ENCODE results near the gene ACTR3C.
A peak's percentile ranks its signal among the peaks of the same experiment; 100 is the strongest.

Gene ACTR3C

DNA sequence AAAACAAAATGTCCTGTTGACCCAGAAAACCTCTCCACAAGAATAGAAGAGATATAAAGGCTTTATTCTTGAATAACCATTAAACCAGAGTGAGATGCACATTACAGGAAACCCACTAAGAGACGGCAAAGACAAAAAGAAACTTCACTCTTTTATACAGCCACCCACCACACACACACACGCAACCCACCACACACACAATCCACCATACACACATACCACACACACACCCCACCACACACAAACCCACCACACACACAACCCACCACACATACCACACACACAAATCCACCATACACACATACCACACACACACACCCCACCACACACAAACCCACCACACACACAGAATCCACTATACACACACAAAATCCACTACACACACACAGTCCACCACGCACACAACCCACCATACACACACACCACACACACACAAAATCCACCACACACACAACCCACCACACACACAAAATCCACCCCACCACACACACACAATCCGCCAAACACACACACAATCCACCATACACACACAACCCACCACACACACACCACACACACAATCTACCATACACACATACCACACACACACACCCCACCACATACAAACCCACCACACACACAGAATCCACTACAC lies 35.8 kb upstream of the ACTR3C start:
- DNase-seq = no peak

DNA sequence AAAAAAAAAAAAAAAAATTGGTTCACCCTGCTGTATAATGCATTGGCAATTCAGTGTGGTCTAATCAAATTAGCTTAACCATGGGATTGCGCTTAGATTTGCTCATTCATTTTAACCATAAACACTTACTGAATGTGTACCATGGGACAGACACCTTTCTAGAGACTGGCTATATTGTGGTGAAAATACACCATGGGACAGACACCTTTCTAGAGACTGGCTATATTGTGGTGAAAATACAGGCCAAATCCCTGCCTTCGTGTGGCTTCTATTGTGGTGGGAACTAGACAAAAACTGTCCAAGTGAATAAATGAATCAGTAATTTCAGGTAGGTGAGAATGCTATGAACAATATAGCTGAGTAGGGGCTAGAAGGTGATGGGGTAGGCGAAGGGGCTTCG lies 35.1 kb upstream of the ACTR3C start:
- no peak for DNase-seq

DNA sequence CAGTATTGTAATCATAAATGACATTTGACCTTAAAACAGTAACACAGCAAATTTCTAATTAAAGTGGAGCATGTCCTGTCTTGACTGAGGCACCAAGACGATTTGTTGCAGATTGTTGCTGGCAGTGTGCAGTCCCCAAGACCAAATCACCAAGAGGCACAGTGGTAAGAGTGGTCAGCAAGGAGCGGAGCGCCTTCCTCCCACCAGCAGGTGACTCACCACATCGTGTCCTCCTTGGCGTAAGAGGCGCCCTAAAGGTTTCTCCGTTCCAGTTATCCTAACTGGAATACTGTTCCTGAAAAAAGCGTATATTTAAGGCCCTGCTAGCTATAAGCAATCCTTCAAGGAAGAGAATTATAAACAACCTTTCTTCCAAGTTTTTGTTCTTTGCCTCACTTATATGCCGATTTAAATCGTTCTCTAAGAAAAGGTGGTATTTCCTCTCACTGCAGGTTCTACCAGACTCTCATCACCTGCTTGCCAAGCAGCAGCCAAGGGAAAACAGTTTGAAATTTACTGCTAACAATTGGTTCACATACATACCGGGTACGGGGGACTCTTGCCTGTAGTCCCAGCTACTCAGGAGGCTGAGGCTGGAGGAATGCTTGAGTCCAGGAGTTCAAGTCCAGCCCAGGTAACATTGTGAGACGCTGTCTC lies 34.6 kb upstream of the ACTR3C start:
- no peak for DNase-seq

DNA sequence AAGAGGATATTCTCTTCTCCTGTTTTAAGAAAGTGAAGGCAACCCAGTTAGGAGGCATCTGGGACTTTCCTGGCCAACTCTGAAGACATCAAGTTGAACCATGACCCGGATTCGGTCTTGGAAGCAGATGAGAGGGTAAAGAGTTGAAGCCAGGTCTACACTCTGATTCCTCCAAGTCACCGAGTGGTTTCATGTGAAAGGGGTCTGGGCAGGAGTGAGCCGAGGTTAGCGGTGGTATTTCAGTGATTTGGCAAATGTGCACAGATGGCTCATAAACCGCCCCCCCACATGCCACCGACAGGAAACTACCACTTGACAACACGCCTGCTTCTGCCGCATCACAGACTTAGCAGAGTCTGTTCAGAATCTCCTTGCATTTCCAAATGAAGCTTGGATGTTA lies 33.9 kb upstream of the ACTR3C start:
- DNase-seq = no peak

DNA sequence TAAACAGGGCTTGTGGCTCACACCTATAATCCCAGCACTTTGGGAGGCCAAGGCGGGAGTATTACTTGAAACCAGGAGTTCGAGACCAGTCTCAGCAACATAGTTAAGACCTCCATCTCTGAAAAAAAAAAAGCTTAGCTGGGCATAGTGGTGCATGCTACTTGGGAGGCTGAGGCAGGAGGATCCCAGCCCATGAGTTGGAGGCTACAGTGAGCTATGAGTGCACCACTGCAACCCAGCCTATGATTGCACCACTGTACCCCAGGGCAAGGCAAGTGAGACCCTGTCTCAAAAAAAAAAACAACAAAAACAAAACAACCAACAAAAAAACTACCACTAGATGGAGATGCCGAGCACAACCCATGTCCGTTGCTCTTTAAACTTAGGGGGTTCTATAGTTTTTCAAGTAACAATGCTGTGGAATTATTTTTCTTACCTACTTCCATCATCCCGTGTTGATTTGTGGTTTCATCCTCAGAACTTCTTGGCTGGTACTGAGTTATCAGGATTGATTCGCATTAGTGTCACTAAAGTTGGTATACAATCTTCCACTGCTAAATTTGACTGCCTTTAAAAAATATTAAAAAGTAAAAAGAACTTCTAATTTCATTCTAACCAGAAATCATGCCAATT lies 33.0 kb upstream of the ACTR3C start:
- DNase-seq = peak; percentile 35

DNA sequence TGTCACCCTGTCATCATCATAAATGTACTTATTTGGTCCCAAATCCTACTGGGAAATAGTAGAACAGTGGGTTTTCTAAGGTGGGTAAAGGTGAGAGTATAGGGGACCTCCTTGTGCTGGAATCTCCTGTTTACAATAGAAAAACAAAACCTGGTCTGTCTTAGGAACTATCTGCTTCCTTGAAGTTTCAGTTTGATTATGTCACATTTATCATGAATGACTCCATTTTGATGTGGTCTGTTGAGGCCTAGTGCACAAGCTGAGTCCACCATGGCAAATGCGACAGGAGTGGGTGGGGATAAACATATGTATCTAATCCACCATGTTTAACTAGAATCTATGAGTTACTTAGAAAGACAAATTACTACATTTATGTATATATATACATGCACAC lies 32.3 kb upstream of the ACTR3C start:
- no peak for DNase-seq

DNA sequence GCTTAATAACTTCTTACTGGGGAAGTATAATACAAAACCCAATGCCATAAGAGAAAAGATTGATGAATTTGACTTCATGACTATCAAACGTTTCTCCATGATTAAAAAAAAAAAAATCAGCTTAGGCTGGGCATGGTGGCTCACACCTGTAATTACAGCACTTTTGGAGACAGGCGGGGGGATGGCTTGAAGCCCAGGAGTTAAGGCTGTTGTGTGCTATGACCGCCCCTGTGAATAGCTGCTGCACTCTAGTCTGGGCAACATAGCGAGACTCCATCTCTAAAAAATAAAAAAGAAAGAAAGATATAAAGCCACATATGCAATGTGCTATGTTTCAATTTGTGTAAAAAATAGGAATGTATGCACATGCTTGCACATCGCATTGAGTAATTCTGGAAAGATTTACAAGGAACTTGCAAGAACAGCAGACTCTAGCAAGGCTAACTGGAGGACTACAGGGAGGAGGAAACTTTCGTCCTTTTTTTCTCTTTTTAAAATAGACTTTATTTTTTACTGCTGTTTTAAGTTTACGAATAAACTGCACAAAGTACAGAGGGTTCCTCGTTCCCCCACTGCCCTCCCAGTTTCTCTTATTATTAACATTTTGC lies 28.3 kb upstream of the ACTR3C start:
- no peak for DNase-seq

DNA sequence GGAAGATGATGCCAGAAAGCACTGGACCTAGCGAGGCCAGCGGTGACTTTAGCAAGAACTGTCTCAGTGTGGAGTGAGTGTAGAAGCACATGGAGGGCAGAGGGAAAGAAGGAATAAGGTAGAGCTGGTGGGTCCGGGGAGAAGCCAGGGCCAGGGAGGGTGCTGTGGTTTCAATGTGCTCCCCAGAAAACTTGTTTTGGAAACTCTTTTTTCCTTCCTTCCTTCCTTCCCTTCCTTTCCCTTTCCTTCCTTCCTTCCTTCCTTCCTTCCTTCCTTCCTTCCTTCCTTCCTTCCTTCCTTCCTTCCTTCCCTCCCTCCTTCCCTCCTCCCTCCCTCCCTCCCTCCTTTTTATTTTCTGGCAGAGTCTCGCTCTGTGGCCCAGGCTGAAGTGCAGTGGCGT lies 23.6 kb upstream of the ACTR3C start:
- no peak for DNase-seq

DNA sequence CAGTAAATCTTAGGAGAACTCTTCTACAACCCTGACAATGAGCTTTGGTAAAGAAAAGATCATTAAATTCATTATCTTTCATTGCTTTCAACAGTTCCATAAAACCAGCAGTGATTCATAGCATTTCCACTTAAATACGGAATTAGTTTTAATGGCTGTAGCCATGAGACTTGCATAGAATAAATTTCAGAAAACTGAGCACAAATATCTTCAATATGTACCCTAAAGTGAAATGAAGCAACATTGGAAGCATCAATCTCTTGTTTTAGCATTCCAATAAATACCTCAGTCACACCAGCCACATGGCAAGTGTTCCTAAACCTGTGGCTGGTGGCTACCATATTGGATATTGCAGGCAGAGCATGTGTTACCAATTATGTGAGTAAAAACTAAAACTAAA lies 21.7 kb upstream of the ACTR3C start:
- no peak for DNase-seq

DNA sequence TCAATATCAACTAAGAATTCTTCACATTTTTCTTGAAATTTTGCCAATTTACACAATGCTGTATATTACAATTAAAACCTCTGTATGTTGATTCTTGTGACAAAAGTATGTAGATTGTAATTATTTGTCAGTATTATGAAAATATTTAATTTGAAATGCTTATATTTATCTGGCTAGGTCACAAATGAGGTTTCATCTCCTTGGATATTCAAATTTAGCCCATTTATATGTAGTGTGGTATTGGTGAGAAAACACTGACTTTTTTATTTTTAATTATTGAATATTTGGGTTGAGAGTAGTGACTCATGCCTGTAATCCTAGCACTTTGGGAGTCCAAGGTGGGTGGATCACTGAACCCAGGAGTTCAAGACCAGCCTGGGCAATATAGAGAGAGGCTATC lies 21.0 kb upstream of the ACTR3C start:
- DNase-seq = no peak

DNA sequence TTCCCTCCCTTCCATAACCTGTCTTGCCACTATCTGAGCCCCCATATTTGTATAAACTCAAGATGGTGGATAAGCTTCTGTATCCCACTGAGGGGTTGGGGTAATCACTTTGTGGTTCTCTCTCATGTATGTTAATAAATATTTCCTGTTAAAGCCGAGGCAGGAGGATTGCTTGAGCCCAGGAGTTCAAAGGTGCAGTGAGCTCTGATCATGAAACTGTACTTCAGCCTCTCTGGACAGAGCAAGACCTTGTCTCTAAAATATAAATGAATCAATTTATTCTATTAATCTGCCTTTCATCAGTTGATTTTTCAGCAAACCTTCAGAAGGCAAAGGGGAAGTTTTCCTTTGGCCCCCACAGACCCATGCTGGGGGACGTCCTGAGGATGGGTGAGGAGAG lies 19.9 kb upstream of the ACTR3C start:
- no peak for DNase-seq

DNA sequence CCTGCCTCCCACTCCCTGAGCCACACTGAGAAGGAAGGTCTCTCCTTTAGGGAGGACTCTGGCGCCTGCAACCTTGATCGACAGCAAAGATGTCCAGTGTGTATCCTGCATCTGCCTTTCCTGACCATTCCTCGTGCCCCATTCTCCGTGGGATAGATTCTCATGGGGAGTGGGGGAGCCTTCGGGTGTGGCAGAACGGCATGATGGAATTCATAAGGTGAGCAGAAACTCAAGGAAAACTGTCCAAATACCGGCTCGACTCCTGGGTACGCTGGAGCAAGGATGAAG lies 18.7 kb upstream of the ACTR3C start:
- no peak for DNase-seq

DNA sequence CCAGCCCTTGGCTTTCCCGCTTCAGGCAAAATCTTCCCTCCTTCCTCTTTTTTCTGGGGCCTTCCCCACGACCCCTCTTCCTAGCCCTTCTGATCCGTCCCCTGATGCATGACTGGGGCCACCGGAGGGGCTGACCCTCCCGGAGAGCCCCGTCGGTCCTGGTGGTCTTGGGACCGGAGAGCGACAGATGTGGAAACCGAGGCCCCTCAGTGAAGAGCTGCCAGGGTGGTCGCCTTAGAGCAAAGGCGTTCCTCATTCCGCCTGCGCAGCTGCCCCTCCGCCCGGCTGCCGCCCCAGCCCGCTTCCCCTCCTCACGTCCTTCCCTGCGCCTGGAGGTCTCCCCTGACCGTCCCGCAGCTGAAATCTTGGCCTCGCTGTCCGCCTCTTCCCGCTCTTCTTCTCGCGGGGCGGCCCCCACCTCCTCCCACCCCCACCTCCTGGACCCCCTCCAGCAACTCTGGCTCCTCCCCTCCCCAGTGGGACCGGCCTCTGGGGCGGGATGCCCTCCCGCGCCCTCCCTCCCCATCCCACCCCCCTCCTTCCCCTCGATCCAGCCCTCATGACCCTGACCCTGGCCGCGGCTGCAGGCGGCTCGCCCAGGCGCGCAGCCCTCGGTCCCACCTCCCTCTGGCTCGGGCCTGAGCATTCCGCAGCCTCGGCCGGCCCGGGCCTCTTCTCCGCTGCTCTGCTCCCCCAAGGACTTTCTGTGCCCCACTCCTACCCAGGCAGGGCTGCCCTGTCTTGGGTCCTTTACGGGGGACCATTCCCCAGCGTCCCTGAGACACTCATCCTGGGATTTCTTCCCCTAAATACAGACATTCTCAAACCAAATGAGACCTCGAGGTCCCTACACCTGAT lies 18.1 kb upstream of the ACTR3C start, which contains the start of gene RARRES2:
Gene RARRES2 (minus strand): TSS at position 367 of the 858 bp plus-strand sequence. CDS start 1,020 bp downstream, outside the sequence.
- no peak for DNase-seq

DNA sequence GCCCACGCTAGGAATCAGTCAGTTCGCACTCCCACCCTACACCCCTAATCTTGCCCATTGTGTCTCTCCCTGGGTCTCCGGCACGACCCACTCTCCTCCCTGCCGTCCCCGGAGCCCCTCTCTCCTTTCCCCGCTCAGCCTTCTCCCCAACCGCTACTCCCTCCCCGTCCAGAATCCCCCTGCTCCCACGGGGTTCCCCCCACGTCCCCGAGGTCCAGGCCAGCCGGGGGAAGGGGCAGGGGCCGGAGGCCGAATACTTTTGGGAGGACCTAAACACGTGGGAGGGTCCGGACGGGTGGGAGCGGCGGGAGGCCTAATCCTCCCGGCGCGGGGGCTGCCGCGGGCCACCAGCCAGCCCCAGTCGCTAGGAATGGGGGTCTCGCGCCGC lies 17.5 kb upstream of the ACTR3C start:
- no peak for DNase-seq

DNA sequence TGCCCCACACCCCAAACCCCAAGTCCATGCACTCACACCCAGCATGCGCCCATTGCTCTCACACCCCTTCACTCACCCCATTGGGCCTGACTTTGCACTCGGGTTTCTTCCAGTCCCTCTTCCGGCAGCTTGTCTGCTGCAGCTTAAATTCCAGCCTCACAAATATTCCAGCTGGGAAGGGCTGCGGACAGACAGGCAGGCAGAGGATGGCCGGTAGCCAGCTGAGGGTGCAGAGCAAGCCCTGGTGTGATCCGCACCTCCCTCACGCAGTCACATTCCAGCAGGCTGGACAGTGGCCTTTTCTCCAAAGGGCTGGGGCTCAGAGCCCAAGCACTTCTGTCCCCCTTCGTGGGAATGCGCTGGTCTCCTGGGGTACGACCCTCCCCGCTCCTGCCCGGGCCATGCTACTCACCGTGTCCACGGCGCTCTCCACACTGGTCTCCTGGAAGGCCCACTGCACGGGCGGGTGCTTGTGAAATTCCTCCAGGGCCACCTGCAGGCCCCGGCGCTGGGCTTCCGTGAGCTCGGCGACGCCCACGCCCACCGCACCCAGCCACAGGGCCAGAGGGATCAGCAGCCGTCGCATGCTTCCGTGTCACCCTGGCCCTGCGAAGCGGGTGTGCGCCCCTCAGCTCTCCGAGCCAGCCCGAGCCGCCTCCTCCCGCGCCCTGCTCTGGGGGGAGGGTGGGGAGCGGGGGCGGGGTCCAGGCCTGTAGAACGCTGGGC lies 16.8 kb upstream of the ACTR3C start:
- no peak for DNase-seq

DNA sequence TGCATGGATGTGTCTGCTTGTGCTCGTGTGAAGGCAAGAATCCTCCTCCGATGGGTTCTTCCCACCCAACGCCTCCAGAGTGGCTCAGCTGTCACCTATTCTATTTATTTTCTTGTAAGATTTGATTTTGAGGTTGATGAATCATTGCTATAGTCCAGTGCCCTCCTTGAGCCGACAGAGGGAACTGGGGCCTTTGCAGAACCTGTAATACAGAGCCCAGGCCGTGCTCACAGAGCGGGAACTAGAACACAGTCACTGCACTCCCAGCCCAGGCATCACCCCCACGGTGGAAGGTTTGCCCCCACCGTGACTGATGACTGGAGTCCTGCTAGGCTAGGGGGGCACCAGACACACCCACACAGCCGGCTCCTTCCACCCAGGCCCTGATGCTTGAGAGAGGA lies 16.1 kb upstream of the ACTR3C start:
- no peak for DNase-seq

DNA sequence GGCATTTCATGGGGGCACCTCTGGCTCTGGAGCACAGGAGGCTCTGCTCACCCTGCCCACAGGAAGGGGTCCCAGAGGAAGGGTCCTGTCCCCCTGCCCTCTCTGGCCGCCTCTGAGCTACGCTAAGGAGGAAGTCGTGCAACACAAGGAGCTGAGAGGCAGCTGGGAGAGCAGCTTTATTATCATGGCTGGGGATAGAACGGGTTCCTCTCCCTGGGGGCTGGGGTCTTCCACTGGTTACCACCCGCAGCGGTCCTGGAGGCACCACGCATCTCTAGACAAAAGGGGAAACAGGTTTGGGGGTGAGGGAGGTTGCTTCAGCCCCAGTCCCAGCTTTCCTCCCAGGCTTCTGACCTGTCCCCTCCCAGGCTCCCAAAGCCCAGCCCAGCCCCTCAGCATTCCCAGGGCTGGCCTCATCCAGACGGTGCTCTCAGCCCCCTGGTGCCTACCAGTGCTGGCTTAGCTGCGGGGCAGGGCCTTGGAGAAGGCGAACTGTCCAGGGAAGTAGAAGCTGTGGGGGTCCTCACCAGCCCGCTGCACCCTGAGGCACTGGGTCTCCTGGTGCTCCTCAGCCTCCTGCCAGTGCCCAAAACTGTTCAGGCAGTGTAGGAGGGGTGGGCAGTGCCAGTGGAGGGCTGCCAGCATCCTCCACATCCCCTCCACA lies 15.0 kb upstream of the ACTR3C start:
- DNase-seq = no peak

DNA sequence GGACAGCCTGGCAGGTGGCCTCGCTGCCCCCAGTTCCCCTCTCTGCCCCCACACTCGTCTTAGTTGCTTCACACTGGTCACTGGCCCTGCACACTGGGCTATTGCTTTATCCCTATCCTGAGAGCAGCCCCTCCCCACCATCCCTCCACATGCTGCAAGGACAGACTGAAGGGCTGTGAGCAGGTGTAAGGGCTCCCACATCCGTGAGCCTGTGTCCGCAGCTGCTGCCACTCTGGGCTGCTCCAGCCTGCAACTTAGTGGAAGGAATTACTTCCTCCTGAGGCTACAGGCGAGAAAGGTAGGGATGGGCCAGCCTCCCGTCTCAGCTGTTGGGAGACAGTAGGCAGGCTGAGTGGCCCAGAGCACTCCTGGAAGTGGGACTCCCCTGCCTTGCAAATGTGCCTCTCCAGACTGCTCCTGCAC lies 14.3 kb upstream of the ACTR3C start:
- no peak for DNase-seq

DNA sequence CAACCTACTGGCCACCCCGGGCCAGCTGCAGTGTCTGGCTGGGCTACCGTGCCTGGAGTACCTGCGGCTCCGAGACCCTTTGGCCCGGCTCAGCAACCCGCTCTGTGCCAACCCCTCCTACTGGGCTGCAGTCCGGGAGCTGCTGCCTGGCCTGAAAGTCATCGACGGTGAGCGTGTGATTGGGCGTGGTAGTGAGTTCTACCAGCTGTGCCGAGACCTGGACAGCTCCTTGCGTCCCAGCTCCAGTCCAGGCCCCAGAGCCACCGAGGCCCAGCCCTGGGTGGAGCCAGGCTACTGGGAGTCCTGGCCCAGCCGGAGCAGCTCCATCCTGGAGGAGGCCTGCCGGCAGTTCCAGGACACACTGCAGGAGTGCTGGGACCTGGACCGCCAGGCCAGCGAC lies 13.8 kb upstream of the ACTR3C start:
- DNase-seq = no peak

DNA sequence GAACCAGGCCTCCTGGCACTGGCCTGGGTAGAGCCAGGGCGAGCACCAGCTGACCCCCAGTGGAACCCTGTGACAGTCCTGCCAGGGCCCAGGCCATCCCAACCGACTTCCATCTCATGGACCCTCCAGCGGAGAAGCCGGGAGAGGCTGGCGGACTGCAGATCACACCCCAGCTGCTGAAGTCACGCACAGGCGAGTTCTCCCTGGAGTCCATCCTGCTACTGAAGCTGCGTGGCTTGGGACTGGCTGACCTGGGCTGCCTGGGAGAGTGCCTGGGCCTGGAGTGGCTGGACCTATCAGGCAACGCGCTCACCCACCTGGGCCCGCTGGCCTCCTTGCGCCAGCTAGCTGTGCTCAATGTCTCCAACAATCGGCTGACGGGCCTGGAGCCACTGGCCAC lies 13.4 kb upstream of the ACTR3C start:
- DNase-seq = no peak

DNA sequence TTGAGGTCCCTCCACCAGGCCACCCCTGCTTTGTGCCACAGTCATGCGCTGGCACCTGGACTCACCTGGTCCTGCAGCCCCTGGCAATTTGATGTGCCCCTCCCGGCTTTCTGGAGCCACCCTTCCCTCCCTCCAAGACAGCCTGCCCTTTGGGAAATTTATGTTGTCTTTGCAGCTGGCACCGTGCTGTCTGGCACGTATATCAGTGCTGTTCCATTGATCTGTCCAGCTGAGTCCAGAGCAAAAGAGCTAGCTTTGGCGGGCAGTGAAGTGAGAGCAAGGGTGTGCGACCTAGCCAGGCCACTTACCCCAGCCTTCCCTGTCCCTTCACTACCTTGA lies 12.4 kb upstream of the ACTR3C start:
- no peak for DNase-seq

DNA sequence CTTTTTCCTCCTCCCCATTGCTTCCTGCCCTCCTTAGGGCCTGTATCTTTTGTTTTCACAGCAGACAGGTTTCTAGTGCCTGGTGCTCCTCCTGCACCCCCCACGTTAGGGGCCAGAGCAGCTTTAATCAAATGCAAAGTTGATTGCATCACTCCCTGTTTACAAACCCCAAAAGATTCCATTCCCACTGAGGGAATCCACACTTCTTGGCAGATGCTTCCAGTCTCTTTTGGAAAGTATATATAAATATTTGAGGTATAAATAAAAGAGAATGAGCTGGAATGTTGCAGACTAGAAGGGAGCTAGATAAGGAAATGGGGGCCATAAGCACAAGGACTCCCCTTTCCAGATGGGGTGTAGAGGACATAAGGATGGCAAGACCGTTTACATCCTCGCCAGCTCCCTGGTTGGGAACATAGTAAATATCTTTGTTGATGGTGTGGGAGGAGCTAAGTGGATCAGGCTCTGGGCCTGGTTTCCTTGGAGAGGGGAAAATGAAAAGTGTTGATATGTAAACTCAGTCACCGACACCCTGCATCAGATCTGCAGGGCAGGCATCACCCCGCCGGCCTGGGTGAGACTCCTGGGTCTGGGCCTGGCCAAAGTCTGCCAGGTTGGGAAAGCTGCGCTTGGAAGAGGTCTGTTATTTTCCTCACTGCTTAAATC lies 11.9 kb upstream of the ACTR3C start:
- DNase-seq = no peak

Data from NCI-H1105 (cell line).